ENCODE results near the gene KMT2D. TPM values are rescaled to one million over a fixed set of nuclear protein-coding genes. Genes with fewer than 3 reads are reported as not detected.

Gene KMT2D
- total and polyA plus RNA-seq, 2 of the 8 experiments (the other 6 are each of a cell fraction or from before 2014, with no cell fraction given): 9.1 to 86.3 TPM

DNA sequence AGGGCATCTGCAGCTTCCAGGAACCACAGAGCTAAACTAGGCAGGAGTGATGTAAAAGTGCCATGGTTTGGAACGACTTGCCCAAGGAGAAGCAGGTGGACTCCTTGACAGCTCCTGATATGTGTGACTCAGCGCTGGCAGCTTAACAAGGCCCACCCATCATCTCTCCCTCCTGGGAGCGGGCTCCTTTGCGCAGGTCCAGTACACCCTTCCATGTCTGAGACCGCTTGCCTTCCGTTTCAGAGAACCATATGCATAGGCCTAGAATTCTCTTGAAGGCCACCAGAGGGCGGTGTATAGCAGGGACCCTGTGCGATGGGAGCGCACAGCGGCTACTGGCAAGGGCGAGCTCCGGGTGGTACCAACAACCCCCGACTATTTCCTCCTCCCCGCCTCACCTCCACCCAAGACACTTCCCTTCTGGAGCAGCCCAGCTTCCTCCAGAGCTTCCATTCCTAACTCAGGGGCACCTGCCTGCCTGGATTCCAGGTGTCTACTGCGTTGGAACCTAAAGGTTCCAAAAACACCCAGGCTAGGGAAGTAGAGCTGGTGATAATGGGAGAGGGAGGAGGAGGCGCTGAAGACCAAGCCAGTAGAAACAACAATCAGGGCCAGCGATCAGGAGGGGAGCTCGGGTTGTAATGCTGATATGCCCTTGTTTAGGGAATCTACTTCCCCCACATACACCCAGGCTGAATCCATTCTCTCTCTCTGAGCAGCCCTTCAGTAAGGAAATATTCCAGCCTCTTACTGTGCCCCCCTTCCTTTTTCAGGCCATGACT is 27.7 kb upstream of the KMT2D start (continued):
- no peak for TF ChIP-seq FOSL1 (IDR thresholded peaks at IDR 0.05; ENCODE audit: insufficient read depth, low read depth, low read length)
- no peak for TF ChIP-seq SP1 (IDR thresholded peaks at IDR 0.05; ENCODE audit: low read depth, low read length)
- TF ChIP-seq EGR1 (IDR thresholded peaks at IDR 0.05; ENCODE audit: borderline replicate concordance, low read depth, low read length): no peak
- no peak for TF ChIP-seq SP2 (IDR thresholded peaks at IDR 0.05; ENCODE audit: low read length)
- TF ChIP-seq, protein P1, sequence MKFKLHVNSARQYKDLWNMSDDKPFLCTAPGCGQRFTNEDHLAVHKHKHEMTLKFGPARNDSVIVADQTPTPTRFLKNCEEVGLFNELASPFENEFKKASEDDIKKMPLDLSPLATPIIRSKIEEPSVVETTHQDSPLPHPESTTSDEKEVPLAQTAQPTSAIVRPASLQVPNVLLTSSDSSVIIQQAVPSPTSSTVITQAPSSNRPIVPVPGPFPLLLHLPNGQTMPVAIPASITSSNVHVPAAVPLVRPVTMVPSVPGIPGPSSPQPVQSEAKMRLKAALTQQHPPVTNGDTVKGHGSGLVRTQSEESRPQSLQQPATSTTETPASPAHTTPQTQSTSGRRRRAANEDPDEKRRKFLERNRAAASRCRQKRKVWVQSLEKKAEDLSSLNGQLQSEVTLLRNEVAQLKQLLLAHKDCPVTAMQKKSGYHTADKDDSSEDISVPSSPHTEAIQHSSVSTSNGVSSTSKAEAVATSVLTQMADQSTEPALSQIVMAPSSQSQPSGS (IDR thresholded peaks at IDR 0.05; ENCODE audit: low read length): no peak
- TF ChIP-seq TEAD4 (IDR thresholded peaks at IDR 0.05; ENCODE audit: low read depth, low read length): no peak
- TF ChIP-seq TBP (IDR thresholded peaks at IDR 0.05; ENCODE audit: low read depth, low read length): 0 out of 2 replicates have a peak, but pooled peaks have one; percentile 19
- TF ChIP-seq, protein P2, sequence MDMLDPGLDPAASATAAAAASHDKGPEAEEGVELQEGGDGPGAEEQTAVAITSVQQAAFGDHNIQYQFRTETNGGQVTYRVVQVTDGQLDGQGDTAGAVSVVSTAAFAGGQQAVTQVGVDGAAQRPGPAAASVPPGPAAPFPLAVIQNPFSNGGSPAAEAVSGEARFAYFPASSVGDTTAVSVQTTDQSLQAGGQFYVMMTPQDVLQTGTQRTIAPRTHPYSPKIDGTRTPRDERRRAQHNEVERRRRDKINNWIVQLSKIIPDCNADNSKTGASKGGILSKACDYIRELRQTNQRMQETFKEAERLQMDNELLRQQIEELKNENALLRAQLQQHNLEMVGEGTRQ (IDR thresholded peaks at IDR 0.05; ENCODE audit: low read length): no peak
- TF ChIP-seq POLR2A (IDR thresholded peaks at IDR 0.05; ENCODE audit: control extremely low read depth in 1 of 2, low read depth in 2 of 2, low read length in 2 of 2): no peak
- TF ChIP-seq POU5F1 (IDR thresholded peaks at IDR 0.05; ENCODE audit: low read depth, low read length): no peak
- no peak for TF ChIP-seq TCF12 (IDR thresholded peaks at IDR 0.05; ENCODE audit: low read depth, low read length)
- TF ChIP-seq, protein P3, sequence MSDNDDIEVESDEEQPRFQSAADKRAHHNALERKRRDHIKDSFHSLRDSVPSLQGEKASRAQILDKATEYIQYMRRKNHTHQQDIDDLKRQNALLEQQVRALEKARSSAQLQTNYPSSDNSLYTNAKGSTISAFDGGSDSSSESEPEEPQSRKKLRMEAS (IDR thresholded peaks at IDR 0.05): no peak
- peak; percentile 67 to 74 for TF ChIP-seq RAD21 (IDR thresholded peaks at IDR 0.05 in 1 of 2, conservative IDR thresholded peaks at IDR 0.05 in 1 of 2; ENCODE audit: low read depth in 2 of 2, low read length in 2 of 2)
- no peak for TF ChIP-seq NRF1 (IDR thresholded peaks at IDR 0.05; ENCODE audit: low read depth, low read length)
- TF ChIP-seq SUZ12 (IDR thresholded peaks at IDR 0.05; ENCODE audit: low read length): no peak; the same call in 1 of the 2 replicates
- TF ChIP-seq BCL11A (IDR thresholded peaks at IDR 0.05; ENCODE audit: low read depth in 2 of 2, low read length in 2 of 2): no peak
- peak; percentile 45 for TF ChIP-seq EZH2 (IDR thresholded peaks at IDR 0.05; ENCODE audit: low read depth, low read length, severe bottlenecking)
- TF ChIP-seq TAF1 (IDR thresholded peaks at IDR 0.05; ENCODE audit: low read depth, low read length): no peak

Measured in H1 (cell line).